SIG-M5 treated with dmso at 0.1 percent for 504 hours (cell line): ENCODE measurements around the gene TCFL5.
A peak's percentile ranks its signal among the peaks of the same experiment; 100 is the strongest.

Experiments used
- DNase-seq: peaks from one replicate; lab custom pipeline; 2025; ENCODE audit not compliant: unreplicated experiment; lab: John Stamatoyannopoulos, UW

TCFL5 gene

GRCh38 chr20:62800314-62801259, 61.0 kb downstream of the TCFL5 start:
- DNase-seq: no peak

DNA sequence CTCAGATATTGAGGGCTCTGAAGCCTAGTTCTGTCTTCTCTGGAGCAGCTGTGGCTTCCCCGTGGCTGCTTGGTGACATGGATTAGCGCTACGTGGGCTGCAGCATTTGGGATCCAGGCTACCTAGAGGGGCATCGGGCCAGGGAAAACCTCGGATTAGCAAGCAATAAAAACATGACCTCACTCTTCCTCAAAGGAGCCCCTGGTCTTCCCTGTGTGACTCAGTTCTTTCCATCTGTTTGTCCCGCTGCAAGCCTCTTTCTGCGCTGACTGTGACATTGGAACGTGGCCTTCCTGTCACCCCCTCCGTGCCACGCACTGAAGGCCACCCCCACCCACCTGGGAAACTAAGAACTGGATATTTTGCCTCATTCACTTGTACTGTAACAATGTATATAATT, 61.7 kb downstream of the TCFL5 start:
- DNase-seq: no peak

DNA sequence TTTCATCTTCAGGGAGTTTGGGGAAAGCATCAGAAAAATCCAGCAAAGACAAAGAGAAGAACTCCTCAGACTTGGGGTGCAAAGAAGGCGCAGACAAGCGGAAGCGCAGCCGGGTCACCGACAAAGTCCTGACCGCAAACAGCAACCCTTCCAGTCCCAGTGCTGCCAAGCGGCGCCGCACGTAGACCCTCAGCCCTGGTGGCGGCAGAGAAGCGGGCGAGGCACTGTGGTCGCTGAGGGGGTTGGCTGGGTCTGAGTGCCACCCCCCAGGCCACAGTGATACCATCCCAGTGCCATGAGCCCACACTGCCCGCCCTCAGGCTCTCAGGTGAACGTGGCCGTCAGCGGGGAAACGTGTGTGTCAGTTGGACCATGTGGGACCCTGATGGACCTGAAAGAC, 62.2 kb downstream of the TCFL5 start:
- no peak for DNase-seq

- no peak for DNase-seq
These were observed 62.6 kb downstream of the TCFL5 start for GRCh38 chr20:62799036-62799435.

- DNase-seq: no peak
These were observed 63.7 kb downstream of the TCFL5 start for GRCh38 chr20:62797671-62798532.

- DNase-seq: no peak
These were observed 64.7 kb downstream of the TCFL5 start for GRCh38 chr20:62796699-62797491.

- peak; percentile 52 for DNase-seq
These were observed 66.4 kb downstream of the TCFL5 start for GRCh38 chr20:62795023-62795761.

- peak; percentile 95 for DNase-seq
These were observed 67.5 kb downstream of the TCFL5 start for GRCh38 chr20:62794007-62794724.

DNA sequence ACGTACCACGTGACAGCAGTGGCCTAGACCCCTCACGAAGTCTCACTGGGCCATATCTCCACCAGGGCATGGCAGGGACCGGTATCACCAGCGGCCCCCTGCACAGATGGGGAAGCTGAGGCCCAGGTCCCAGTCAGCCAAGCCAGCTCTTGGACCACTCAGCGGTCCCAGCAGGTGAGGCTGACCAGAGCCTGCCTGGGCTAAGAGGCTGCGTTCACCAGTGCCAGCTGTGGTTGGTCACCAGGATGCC, 67.9 kb downstream of the TCFL5 start:
- no peak for DNase-seq

DNA sequence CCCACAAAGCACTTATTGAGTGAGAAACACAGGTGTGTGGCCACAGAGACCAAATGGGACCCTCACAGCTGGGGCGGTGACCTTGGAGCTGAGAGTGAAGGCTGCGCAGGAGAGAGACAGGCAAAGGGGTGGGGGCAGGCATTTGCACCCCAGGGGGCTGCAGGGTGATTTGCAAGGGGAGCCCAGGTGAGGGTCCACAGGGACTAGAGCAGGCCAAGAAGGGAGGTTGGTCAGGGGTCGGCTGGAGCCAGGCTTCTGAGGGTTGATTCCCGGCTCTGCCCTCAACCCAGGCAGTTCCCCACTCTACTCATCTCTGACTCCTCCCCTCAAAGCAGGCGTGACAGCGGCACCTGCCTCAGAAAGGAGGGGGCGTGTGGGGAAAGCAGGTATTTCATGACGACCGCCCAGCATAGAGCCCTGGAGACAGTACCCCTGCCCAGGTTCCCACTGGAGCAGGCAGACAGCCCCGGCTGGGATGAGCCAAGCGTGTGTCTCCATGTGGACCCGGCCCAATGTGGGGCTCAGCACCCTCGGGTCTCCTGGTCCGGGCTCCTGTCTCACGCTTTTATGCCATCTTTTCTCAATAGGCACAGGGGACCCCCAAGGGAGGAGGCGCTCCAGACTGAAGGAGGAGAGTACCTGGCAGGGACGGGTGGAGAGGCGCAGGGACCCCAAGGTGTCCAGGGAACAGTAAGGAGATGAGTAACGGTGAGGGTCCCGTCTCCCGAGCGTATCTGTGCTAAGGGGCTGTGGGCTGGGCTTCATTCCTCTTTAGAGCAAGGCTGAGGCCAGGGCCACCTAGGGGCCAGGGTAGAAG, 68.5 kb downstream of the TCFL5 start:
- no peak for DNase-seq

DNA sequence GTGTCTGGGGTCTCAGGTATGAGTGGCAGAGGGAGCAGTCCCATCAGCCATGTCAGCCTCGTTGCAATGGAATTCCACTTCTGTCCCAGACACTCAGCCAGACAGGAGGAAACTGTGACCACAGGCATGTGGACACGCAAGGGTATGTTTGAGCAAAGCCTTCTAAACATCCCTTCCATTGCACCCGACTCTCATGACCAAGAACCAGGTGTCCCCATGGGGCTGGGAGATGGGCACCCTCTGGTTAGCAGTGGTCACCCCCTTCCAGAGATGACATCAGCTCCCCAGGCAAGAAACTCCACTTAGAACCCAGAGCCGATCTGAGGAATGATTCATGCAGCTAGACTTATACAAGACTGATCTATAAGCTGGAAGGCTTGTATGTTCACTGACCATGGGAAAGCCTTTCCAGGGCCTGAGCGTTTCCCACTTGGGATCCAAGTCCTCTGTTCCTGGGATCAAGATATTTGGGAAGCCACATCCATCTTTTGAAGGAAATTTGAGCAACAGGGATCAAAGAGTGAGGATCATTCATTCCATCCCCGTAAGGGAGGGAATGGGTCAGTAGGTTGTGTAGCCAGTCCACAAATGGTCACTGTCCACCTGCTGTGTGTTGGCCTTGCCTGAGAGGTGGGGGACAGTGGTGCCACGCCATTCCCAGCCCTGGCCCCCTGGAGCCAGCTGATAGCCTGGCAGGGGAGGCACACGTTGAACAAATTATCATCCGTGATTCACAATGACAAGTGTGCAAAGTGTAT, 69.3 kb downstream of the TCFL5 start:
- no peak for DNase-seq

- peak; percentile 96 for DNase-seq
These were observed 70.1 kb downstream of the TCFL5 start for GRCh38 chr20:62791301-62792181.
